Stimulated activated CD4-positive, alpha-beta T cell treated with anti-CD3 and anti-CD28 coated beads, Interleukin-1b, Interleukin-23, amount 100 ng/mL, for 24 hours (primary cell): ENCODE results near the gene PXMP4.

Experiments used
- DNase-seq, 4 experiments: peaks; one replicate each; pipeline ENCODE4 v3.0.0-alpha.2; 2020; ENCODE audit warnings: low read depth in 4 of 4, low spot score in 1 of 4

Gene PXMP4

GRCh38 chr20:33670715-33671499 is 49.2 kb downstream of the PXMP4 start:
- DNase-seq: no peak

DNA sequence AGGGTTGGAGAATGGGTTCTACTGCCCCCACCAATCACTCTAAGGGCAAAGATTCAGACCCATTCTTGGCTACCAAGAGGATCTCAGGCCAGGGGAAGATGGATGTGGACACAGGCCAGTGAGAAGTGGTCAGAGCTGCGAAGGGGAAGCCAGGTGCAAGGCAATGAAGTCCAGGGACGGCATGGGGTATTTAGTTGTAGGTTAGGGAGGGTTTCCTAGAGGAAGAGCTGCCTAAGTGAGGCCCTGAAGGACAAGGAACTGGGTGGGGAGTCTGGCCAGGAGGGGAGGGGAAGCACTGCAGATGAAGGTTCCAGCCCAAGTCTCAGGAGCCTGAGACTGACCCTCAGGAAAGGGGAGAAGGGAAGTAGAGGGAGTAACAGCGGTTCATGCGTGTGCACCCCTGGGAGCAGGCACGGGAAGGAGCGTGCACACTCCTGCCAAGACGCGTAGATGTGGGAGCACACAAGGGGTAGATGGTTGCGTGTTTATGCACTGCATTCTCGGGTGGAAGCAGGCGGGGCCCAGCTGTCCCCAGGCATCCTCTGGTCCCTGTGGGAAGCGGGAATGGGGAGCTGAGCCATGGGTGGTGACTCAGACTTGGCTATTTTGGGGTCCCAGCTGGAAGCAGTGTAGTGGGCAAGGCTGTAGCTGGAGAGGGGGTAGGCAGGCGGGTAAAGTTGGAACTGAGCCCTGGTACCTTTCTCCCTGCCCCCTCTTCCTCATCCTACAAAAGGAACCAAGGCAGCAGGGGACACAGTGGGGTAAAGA is 50.1 kb downstream of the PXMP4 start:
- no peak for DNase-seq

DNA sequence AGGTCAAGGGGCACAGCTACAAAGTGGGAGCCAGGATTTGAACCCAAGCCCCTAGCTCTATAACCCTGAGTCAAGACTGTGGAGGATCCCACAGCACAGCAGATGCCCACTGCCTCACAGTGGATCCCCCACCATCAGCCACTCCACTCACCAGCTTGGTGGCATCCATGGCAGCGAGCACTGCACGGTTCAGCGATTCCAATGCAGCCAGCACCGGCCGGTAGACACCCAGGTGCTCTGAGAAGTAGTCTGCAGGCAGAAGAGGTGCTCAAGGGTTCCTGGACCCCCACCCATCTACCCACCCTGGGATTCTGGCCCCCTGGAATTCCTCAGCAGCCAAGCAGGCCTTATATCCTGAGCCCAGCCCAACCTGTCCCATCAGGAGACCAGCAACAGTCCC is 50.9 kb downstream of the PXMP4 start:
- no peak for DNase-seq

DNA sequence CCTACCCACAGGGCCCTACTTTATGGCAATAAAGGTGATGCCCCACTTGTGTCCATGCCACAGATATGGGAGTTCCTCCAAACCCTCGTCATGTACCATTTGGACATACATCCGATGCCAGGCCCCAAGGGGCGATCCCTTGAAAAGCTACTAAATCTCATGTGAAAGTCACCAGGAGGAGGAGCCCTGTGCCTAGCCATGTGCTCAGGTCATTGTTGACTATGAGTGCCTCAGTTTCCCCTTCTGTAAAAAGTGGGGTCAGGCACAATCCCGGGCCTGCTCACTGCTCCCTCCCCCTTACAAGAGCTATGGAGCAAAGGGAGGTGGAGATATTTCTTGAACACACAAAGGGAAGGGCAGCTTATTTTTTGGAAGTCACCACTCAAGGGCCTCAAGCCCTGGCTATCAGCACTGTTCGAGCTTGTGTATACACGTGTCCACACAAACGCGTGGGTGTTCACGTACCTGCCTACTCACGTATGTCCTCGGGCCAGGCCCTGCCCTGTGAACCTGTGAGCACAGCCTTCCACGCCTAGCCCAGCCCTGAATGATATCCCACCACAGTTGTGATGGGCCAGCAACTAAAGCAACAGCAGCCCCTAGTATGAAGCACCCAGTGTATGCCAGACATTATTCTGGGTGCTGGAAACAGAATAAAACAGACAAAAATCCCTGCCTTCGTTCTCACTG is 51.5 kb downstream of the PXMP4 start:
- DNase-seq: no peak

- DNase-seq: peak; percentile 38 to 73 (median 59)
Observed at GRCh38 chr20:33667676-33668465, 52.2 kb downstream of the PXMP4 start.

DNA sequence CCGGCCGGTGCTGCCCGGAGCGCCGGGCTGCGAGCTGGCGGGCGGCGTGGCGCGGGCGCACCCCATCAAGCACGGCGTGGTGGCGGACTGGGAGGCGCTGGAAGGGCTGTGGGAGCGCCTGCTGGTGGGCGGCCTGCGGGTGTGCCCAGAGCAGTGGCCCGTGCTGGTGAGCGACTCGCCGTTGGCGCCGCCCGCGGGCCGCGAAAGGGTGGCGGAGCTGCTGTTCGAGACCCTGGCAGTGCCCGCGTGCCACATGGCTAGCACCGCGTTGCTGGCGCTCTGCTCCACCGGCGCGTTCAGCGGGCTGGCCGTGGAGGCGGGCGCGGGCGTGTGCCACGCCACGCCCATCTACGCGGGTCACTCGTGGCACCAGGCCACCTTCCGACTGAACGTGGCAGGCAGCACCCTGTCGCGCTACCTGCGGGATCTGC is 52.9 kb downstream of the PXMP4 start:
- peak in 2 of 4 experiments; percentile 22 to 28 for DNase-seq

DNA sequence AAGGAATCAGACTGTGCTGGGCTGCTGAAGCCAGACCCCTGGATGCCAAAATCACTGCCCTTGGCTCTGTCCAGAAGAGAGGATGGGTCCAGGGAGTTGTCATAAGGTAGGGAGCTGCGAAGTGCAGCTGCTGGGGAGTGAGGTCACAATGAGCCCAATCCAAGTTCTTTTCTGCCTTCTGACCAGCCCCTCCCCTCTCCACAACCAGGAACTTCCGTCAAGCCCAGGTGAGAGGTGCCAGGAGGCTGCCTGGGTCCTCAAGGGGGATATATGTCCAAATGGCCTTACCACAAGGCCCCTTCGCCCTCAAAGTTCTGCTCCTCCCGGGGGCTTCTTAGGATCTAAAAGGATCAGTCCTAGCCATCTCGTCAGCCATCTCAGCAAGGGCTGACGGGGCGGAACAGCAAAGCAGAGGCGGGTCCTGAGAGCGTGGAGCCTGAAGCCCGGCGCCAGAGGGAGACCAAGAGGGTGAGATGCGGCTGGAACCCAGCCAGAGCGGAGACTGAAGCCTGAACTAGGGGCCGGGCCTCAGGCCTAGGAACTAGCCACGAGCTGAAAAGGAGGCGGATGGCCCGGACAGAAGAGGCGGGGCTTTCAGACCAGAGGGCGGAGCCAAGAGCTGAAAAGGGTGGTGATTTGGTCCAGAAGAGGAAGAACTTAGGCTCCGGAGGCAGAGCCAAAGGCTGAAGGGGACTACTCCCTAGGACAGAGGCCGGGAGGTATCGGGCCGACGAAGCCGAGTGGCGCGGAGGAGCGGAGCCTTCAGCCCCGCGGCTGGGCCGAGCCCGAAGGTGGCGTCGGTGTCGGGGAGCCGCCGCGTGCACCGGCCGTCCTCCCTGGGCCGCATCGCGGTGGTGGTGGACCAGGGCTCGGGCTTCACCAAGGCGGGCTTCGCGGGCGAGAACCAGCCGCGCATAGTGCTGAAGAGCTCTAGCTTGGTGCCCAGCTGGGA is 53.5 kb downstream of the PXMP4 start, which contains the start of gene ACTL10:
Gene ACTL10 (plus strand): TSS at position 651 of the 952 bp plus-strand sequence. CDS start 555 bp downstream, outside the sequence.
- DNase-seq: peak; percentile 52 to 85 (median 62)

DNA sequence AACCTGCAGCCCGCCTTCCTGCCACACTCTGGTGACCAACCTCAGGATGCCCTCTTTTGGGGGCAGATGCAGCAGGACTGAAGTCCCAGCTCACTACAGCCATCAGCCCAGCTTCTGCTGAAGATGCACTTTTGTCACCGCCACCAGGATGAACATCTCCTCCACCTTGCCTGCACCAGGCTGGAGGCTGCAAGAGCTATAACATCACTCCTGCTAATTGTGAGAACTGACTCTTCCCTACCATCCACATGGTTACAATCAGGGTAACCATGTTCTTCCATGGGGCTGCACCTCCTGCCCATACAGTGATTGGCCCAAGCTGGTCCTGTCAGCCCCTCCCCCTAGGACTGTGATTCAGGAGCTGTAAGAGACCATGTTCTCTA is 55.4 kb downstream of the PXMP4 start:
- no peak for DNase-seq

GRCh38 chr20:33664085-33664761 is 55.9 kb downstream of the PXMP4 start:
- no peak for DNase-seq

DNA sequence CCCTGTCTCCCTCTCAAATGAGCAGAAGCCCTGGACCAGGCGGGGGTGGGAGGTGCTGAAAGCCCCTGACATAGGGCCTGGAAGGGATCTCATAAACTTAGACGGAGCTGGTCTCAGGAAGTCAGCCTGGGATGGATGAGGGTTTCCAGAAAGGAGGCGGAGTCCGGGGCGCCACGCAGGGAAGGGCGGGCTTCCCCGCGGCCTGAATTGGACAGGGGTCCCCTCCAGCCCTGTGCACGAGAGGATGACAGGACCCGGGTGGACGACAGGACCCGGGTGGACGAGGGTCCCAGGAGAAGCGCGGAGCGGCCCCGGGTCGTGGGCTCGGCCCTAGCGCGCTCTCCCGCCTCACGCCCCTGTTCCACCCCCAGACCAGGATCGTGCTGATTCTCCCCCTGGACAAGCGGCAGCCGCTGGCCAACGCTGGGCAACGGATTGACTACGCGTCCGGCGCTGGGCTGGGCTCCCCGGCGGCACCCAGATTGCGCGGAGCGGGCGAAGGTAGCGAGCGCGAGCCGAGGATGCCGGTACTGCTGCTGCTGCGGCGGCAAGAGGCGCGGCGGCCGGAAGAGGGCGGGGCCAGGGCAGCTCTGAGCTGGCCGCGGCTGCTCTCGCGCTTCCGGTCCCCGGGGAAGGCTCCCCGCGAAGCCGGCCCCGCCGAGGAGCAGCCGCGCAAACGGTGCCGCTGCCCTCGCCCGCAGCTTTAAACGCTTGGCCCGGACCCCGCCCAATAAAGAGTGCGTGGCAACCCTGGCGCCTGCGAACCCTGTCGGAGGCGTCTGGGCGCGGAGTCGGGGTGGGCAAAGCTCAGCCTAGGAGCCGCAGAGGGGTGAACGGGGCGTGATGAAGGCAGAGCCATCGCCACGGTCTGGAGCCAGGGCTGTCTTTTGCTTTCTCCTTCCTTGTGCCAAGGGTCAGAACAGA is 56.7 kb downstream of the PXMP4 start:
- peak; percentile 69 to 85 (median 77) for DNase-seq

DNA sequence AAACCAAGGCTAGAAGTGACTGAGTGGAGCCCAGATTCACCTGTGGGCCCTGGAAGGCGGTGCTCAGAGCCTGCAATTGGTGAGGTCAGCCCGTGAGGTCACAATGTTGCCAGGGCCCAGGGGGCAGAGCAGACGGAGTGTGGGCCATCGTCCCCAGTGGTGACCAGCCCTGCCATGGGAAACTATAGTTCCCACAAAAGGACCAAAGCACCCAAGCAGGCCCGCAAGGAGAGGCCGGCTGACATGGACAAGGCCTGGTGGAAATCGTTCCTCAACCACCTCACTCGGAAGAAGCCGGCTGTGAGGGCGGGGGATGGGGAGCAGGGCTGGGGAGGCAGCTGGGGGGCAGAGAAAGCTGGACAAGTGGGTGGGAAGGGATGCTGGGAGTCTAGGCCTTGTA is 57.9 kb downstream of the PXMP4 start, which contains the start of gene C20orf144:
Gene C20orf144 (plus strand): TSS at position 156 of the 400 bp plus-strand sequence. CDS start 19 bp downstream, at position 175.
- DNase-seq: no peak

- DNase-seq: no peak
Observed at GRCh38 chr20:33660685-33661058, 59.4 kb downstream of the PXMP4 start.

GRCh38 chr20:33660035-33660684 is 60.0 kb downstream of the PXMP4 start:
- no peak for DNase-seq

GRCh38 chr20:33659341-33660034 is 60.6 kb downstream of the PXMP4 start:
- DNase-seq: no peak

DNA sequence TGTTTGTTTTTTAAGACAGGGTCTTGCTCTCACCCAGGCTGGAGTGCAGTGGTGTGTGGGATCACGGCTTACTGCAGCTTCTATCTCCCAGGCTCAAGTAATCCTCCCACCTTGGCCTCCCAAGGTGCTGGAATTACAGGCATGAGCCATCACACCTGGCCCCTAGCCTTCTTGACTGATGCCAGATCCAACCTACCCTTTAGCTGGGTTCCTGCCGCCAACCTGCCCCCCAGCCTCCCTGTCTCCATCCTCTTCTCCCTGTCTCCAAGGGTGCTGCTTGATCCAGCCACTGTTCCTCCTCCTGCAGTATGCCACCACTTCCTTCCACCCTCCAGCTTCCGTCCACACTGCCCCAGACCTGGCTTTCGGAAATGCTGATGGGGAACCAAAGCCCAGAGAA is 61.2 kb downstream of the PXMP4 start:
- DNase-seq: no peak

GRCh38 chr20:33658510-33658909 is 61.6 kb downstream of the PXMP4 start:
- no peak for DNase-seq

- no peak for DNase-seq
Observed at GRCh38 chr20:33657704-33658095, 62.4 kb downstream of the PXMP4 start.
